WI38 (cell line): ENCODE measurements around the gene DOK4.

ENCODE experiments used
- H3K4me3 ChIP-seq: 2 replicates; pipeline ENCODE4 v1.5.1; 2011; ENCODE audit warnings: low read depth, mild to moderate bottlenecking, control low read depth, low read length
- CTCF ChIP-seq: IDR thresholded peaks from 2 replicates; pipeline ENCODE4 v1.5.1; 2012; ENCODE audit warnings: low read depth, mild to moderate bottlenecking, control low read depth, low read length

The DOK4 gene

GRCh38 chr16:57473176-57473840 is 13.0 kb downstream of the DOK4 start:
- H3K4me3 ChIP-seq, result no peak overlapping the region
- TF ChIP-seq CTCF, result no peak

DNA sequence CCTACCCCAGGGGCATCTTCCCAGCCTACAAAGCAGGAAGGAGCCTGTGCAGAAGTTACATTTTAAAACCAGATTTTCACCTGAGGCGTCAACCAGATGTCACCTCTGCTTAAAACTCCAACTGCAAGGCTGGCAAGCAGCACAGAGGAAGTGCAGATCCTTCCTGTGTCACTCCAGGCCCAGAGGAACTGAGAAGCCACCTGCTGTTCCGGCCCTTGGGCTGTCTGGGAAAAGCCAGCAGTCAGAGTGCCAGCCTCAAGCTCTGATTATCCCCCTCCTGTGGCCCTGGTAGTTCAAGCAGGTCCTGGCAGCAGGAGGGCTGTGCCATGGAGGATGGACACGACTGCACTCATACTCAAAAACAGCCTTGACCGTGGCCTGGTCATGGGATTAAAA is 13.6 kb downstream of the DOK4 start:
- no peak for TF ChIP-seq CTCF
- no peak overlapping the region for H3K4me3 ChIP-seq

DNA sequence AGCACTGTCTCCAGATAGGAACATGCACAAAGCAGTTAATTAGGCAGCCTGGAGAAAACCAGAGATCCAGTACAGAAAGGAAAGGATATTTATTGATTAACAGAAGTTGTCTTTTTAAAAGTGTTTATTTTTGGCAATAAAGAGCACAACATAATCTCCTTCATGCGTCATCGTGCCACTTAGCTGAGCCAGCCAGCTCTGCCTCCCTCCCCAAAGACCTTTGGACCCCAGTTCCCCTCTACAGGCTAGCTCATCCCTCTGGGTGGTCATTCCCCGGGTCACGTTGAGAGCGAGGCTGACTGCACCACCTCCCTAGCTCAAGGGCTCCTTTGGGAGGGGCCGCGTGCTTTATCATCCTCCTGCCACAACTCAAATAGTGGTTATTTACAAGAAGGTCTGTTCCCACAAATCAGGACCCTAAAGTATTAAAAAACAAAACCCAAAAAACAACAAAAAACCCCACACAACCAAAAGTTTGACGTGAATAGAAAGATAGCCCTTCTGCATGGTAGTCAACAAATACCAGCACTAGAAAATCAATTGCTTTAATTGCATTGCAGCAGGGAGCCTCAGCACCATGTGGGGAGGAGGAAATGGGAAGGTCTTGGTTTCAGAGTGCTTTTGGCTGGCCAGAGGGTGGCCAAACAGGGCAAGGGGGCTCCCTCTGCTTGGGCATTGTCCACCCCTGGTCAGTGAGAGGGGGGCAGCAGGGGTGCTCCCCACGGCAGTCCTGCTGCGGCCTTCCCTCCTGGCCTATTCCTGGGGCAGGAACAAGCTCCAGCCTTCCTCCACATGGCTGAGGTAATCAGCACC is 14.2 kb downstream of the DOK4 start:
- no peak for TF ChIP-seq CTCF
- no peak overlapping the region for H3K4me3 ChIP-seq

DNA sequence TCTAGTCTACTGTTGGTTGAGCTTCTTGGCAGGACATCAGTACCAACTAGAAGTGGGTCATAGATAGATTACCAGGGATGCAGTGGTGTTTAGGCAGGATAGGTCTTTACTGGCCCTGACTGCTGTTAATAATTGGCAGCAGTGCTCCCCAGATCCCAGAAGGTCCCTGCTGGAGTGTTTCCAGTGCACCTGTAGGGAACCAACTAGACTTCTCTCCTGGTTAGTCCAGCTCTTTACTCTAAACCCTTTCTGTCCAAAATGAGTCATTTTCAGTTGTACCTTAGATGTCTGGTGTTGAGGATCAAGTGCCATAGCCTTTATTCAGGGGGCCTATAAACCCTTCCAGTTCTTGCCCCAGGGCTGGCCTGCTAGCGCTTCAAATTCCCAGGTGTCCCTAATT is 15.1 kb downstream of the DOK4 start:
- H3K4me3 ChIP-seq, result no peak overlapping the region
- TF ChIP-seq CTCF, result no peak

GRCh38 chr16:57470711-57471110 is 15.6 kb downstream of the DOK4 start:
- no peak overlapping the region for H3K4me3 ChIP-seq

DNA sequence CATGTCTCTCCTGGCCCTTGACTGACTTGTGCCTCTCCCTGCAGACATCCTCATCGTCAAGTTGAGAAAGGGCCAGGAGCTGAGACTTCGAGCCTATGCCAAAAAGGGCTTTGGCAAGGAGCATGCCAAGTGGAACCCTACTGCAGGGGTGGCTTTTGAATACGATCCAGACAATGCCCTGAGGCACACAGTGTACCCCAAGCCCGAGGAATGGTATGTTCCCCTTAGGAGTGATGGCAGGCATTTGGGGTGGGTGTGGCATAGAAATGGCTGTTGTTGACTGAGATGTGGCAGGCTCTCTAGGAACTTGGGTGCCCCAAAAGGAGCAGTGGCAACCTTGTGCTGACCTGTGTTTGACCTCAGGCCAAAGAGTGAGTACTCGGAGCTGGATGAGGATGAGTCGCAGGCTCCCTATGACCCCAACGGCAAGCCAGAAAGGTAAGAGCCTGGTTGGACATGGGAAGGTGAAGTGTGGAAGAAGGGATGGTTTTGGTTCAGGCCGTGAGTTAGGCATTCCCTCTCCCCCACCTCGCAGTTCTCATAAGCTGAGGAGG is 16.3 kb downstream of the DOK4 start:
- no peak for TF ChIP-seq CTCF

More at GRCh38 chr16:57470711-57471110, 15.6 kb downstream of the DOK4 start:
- no peak for TF ChIP-seq CTCF

DNA sequence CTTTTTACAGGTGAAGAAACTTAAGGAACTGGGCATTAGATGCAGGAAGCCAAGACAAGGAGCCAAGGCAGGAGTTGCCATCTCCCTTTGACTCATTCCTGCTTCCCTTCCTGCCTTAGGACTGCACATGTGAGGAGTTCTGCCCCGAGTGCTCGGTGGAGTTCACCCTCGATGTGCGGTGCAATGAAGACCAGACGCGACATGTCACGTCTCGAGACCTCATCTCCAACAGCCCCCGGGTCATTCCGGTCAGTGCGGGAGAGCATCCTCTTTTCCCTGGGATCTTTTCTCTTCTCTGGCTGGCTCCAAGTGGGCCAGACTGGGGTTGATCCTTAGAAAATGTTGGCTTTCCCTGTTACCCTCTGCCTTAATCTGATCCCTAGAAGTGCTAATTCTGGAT is 17.2 kb downstream of the DOK4 start:
- no peak for TF ChIP-seq CTCF
- H3K4me3 ChIP-seq, result no peak overlapping the region

More for the DNA sequence above, 16.3 kb downstream of the DOK4 start:
- H3K4me3 ChIP-seq, result no peak overlapping the region
